HG03575 (cell line): ENCODE results near the gene RHEB.

Experiments
- ATAC-seq: cut with Tn5 transposase; IDR thresholded peaks from one replicate; pipeline ENCODE4 v1.9.1; 2021; ENCODE audit not compliant: unreplicated experiment, insufficient number of reproducible peaks, low FRiP score; ENCODE audit errors: extremely low read depth

The RHEB gene

DNA sequence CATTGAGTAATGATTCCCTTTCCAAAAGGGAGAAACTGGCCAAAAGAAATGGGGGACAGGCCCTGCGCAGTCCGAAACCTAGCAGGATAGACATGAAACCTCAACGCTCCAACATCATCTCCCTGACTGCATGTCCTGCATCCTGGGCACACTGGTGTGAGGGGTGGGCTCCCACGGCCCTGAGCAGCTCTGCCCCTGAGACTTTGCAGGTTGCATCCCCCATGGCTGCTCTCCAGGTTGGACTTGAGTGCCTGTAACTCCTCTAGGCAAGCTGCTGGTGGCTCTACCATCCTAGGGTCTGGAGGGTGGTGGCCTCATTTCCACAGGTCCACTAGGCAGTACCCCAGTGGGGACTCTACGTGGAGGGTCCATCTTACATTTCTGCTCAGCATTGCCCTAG, 63.4 kb downstream of the RHEB start:
- ATAC-seq = no peak

DNA sequence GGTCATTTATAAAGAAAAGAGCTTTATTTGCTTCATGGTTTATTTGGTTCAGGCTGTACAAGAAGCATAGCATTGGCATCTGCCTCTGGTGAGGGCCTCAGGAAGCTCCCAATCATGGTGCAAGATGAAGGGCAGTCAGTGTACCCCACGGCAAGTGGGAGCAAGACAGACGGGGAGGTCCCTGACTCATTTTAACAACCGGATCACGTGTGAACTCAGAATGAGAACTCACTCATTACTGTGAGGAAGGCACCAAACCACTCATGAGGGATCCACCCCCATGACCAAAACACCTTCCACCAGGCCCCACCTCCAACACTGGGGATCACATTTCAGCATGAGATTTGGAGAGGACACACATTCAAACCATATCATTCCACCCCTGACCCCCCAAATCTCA, 64.0 kb downstream of the RHEB start:
- no peak for ATAC-seq

DNA sequence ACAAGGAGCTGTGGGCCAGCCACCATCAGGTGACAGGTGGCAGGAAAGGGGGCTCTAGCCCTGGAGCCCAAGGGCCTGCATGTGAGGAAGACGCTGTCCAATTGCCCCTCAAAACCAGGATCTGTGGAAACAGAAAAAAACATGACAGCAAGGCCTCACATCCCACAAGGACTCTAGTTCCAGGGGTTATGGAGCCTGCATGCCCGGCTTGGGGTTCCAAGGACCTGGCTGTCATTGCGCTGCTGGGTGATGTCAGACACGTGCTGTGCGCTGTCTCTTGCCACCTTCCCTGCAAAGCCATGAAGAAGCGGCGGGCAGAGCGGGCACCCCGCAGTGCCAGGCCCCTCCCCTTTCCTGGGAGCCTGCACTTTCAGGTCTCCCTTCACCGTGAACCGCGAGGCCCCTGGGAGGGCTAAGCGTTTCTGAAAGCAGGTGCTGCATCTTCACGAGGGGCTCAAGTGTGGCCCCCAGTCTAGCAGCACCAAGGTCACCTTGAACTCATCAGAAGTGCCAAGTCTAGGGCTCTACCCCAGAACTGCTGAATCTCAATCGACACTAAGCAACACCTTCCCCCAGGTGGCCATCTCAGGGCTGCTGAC, 64.7 kb downstream of the RHEB start:
- no peak for ATAC-seq

DNA sequence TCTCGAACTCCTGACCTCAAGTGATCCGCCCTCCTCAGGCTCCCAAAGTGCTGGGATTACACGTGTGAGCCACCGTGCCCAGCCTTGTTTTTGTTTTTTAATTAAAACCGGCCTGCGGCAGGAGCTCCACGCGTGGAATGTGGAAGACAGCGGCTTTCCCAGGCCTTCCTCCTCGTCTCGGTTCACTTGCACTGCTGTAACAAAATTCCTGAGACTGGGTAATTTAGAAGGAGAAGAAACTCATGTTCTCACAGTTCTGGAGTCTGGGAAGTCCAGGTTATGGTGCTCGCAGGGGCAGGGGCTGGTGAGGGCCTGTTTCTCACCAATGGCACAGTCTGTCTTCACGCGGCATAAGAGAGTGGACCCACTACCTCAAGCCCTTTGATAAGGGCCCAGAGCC, 65.4 kb downstream of the RHEB start:
- no peak for ATAC-seq

DNA sequence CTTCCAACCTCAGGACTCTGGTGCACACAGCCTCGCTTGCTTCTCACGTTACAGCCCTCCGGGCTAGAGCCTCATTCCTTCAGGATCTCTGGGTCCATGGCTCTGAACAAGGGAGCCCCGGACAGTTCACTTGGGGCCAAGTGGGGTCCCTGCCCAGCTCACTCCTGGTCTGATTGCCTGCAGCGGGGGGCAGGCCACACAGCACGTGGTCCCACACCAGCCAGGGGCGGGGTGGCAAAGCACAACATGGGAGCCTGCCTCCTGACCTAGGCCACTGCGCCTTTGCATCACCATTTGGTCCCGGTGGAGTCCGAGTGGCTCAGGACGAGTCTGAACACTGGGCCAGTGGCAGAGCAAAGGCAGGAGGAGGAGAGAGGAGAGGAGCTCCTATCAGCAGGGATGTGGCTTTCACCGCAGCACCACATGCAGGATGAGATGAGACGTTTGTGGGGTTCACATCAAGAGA, 66.3 kb downstream of the RHEB start:
- ATAC-seq = no peak

DNA sequence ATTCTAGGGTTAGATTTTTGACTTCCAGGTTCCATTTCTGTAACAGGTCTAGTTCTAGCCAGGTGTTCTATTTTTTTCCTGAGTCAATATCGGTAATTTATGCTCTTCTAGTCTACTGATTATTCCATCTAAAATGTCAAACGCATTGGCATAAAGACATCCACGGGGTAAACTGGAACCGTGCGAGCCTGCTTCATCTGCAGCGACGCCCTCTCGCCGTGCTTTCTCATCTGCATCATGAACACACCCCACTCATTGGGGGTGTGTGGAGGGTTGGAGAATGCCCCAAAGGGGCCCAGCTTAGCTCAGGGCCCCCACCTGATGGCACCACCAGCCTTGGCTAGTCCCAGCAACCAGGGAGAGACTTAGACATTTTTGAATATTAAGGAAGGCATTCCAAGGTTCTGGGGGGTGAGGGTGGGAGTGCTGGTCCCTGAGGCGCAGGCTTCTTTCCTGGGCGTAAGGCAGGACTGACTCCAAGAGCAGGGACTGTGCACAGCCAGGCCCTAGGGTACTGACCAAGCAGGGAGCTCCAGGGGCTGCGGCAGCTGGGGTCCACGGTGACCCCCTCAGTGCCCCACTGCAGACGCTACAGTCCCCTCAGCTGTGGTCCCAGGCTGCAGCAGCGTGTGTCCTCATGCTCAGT, 66.9 kb downstream of the RHEB start:
- no peak for ATAC-seq

DNA sequence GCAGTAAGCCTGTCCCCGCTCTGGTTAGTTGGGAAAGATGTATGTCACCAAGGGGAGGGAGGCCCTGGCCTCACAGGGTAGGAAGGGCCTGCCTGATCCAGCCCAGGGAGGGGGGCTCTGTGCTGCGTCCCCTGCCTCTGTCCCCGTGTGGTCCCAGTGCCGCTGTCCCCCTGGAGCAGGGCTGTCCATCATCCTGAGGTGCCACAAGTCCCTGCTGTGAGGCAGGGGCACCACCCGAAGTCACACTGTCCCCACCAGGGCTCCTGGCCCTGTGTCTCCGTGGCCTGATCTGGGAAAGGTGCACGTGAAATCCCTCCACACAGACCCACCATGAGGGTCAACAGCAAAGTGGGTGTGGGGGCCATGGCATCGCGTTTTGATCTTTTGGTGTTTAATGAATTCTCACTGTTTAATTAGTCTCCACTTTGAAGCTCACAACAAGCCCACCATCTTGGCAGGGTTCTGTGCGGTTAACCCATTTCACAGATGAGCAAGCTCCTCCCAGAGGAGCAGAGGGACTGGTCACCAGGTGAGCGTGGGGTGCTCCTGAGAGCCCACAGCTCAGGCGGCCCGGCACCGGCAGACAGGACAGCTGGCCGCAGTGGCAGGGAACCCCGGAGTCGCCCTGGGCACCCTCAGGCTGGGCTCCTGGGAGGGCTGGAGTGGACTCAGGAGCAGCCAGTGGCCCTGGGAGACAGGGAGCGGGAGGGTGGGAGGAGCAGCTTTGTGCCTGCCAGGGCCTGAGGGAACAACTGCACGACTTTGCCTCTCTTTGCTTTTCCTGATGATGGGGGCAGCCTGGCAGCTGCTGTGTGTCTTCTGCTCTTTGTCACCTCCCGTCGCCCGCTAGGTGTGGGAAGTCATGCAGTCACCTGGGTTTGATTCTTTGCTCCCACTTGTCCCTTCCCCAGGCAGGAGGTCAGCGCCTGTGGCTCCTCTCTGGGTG, 67.8 kb downstream of the RHEB start:
- no peak for ATAC-seq

DNA sequence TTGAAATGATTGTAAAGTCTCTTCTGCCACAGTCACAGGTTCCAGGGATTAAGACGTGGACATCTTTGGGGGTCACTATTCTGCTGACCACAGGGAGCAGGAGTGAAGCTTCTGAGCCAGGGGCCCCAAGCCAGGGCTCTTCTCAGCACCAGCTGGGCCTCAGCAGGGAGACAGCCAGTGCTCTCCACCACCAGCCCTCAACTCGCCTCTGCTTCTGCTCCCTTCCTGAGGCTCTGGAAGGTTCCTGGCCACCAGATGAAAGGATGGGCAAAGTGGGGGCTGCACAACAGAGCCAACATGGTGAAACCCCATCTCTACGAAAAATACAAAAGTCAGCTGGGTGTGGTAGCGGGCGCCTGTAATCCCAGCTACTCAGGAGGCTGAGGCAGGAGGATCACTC, 68.5 kb downstream of the RHEB start:
- no peak for ATAC-seq

DNA sequence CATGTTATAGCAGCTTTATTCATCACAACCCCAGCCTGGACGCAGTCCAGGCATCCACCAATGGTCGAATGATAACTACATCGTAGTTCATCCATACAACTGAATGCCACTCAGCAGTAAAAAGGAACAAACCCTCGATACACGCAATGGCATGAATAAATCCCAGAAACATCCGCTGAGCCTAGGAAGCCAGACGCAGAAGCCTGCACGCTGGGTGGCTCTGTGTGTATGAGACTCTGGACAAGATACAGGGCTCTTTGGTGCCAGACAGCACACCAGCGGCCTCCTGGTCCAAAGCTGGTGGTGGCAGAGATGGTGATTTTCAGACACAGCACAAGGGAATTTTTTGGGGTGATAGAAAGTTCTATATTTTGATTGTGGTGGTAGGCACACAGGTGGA, 69.7 kb downstream of the RHEB start:
- ATAC-seq = no peak

DNA sequence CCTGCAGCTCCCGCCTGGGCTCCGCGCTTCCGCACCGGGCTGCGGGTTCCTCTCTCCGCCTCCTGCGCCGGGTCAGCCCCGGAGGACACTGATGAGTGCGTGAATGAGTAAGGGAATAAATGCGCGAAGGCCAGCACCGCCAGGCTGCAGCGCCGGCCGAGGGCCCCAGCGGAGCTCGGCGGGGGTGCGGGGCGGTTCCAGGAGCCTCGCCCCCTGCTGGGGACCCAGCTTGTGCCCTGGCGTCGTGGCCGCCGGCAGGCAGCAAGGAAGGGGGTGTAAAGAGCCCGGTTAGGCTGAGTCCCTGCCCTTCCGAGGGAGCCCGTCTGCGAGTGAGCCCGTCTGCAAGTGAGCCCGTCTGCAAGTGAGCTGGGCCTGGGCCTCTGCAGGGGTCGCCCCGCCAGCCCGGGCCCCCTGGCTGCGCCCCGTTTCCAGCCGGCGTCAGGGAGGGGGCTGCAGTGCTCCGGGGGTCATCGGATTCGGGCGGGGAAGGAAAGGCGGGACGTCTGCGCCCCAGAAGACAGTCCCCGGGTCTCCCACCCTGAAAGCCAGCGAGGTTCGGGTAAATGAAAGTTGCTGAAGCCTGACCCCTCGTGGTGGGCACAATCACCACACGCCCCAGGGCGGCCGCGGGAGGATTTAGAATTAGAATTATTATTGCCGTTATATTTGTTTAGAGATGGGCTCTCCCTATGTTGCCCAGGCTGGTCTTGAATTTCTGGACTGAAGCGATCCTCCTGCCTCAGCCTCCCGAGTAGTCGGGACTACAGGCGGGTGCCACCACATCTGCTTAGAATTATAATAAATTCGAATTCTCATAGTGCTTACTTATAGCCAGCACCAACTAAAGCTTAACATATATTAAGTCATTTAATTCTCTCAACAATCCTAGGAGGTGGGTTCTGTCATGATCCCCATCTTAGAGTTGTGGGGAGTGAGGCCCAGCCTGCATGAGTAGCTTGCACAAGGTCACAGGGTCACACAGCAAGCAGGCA, 71.1 kb downstream of the RHEB start:
- ATAC-seq = no peak

DNA sequence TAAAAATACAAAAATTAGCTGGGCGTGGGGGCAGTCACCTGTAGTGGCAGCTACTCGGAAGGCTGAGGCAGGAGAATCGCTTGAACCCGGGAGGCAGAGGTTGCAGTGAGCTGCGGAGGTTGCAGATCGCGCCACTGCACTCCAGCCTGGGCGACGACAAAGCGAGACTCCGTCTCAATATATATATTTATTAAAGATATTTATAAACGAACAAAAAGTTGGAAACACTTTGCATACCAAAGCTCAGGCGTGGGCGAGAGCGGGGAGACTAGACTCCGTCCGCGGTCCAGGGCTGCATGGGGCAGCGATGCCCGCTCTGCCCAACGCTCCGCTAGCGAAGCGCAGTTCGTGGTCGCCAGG, 71.8 kb downstream of the RHEB start:
- no peak for ATAC-seq

DNA sequence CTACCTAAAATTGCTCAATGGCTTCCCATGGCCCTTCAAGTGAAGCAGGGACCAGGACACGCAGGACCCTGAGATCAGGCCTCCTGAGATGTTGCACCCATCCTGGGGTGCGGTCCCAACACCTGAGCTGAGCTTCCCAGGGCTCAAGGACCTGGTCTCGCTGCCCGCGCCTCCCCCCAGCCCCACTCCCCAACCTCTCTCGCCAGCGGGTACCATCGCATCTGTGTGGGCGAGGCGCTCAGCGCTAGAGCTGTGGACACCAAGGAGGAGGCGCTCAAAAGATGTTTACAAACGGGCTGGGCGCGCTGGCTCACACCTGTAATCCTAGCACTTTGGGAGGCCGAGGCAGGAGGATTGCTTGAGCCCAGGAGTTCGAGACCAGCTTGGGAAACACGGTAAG, 72.4 kb downstream of the RHEB start:
- ATAC-seq = no peak

DNA sequence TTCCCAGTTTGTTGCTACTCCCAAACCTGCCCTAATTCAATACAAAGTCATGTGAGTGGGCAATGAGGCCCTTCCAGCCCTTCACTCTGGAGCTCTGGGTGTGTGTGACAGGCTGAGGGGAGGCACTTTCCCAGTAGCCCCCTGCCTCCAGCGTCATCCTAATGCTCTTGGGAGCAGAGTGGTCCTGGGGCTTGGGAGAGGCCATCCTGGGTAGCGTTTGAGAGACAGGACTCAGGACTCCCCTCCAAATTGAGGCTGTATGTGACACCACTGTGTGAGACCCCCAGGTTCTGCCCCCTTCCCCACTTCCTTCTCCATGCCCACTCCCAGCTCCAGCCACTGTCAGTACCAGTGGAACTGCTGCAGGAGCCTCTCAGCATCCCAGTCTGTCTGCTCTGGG, 73.3 kb downstream of the RHEB start:
- ATAC-seq = no peak

DNA sequence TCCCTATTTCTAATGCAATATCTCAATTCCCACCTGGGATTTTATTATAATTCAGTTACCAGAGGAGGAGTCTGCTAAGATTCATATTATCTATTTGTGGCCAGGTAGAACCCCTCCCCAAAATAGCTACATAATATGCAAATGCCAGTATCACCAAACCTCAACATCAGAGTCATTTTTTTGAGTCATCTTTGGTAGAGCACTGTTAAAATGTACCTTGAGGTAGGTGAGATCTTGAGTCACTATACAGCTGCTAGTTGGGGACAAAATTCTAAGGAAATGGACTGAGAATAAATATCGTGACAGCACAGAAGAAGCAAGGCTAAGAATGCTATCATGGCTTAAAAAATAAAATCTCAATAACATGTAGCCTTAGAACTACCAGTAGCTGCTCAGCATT, 75.1 kb downstream of the RHEB start:
- ATAC-seq = no peak

DNA sequence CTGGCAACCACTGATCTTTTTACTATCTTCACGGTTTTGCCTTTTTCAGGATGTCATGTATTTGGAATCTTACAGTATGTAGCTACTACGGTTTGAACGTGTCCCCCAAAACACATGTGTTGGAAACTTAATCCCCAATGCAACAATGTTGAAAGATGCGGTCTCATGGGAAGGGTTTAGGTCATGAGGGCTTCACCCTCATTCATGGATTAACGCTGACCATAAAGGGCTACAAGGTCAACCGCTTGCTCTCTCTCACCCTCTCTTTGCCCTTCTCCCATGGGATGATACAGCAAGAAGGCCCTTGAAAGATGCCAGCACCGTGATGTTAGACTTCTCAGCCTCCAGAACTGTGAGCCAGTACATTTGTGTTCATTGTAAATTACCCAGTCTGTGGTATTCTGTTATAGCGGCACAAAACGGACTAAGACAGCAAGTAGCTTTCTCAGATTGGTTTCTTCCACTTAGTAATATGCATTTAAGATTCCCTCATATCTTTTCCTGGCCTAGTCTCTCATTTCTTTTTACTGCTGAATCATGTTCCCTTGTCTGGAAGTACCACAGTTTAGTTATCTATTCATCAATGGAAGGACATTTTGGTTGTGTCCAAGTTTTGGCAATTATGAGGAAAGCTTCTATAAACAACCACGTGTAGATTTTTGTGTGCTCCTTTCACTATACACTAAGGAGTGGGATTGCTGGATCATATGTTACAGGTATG, 76.8 kb downstream of the RHEB start:
- no peak for ATAC-seq

DNA sequence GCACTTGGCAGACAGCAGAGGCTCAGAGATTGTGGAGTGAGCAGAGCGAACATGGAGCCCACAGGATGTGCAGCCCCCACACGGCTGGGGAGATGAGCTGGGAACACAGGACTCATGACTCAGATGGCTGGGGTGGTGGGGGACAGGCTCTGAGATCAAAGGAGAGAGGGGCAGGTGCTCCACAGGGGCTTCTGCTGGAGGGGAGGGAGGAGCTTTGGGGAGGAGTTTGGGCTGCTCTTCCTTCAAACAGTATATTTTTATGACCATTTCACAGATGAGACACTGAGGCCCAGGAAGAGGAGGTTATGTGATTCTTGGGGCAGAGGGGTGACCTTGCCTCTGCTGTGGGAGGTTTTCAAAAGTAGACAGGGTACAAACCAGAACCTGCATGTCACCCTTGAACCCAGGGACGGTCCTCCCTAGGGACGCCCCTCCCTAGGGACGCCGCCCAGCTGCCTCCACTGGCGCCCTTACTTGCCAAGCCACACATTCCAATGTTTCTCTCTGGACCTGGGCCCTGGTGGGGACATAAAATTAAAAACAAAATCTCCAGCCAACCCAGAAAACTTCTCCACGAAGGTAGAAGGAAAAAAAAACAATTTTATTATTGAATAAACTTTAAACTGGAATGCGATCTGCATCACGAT, 78.8 kb downstream of the RHEB start:
- ATAC-seq = no peak

DNA sequence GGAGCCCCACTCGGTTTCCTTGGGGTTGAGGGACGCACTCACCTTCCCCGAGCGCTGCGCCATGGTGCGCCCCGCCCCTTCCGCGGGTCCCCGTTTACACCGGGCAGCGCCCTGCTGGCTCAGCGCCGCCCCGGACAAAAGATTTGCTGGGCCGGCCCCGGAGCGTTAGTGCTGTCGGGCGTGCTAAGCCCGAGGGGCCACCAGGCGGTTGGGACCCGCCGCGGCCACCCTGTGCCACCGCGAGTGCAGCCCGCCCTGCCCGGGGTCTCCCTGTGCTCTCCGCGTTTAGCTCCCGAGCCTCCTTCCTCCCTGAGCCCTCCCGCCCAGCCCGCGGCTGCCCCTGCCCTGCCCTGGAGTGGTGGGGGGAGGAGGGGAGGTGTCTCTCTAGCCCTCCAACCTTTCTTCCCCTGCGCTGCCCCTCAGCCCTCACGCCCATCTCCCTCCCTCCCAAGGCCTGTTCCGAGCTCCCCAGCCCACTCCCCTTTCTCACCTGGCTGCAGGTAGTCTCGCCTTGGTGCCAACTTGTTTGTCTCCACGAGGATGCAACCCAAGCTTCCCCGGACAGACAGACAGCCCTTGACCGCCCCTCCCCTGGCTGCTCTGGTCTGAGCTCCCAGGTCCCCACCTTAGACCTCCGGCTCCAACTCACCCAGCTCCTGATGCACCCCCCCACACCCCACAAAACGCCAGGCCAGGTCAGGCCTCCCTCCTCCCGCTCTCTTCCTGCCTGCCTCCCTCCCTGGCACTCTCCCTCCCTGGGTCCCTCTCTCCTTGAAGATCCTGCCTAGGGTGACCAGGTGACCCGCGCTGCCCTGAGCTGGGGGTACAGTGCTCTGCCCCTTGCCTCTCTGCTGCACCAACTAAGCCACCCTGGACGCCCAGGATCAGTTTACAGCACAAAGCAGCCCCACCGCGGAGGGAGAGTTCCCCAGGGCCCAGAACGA, 79.6 kb downstream of the RHEB start, which contains the start of gene CRYGN:
CRYGN (minus strand) TSS at position 287 of the 944 bp plus-strand sequence; CDS start at position 63, 224 bp downstream.
- ATAC-seq = no peak
